Lung (tissue), 12 donors: ENCODE results near the gene GNAT1. TPM values are rescaled to one million over a fixed set of nuclear protein-coding genes. Genes with fewer than 3 reads are reported as not detected.

ENCODE experiments used
- ATAC-seq: fragments of 200-7000 bp; cut with Tn5 transposase; one replicate; pipeline ENCODE4 v1.9.1; 2020; ENCODE audit warnings: moderate number of reproducible peaks; ENCODE audit not compliant: insufficient read depth, low FRiP score
- DNase-seq, 3 donors: peaks; one replicate each; pipeline ENCODE4 v3.0.0-alpha.2; 2013 to 2017
- H3K27ac ChIP-seq, 2 donors: one replicate each; pipeline ENCODE4 v1.5.1; 2013; ENCODE audit warnings: mild to moderate bottlenecking in 2 of 2, moderate library complexity in 2 of 2, control low read depth in 1 of 2, inconsistent platforms in 1 of 2, low read depth in 1 of 2, low read length in 1 of 2
- H3K27me3 ChIP-seq, 3 donors: one replicate each; pipeline ENCODE4 v1.5.1; 2013; ENCODE audit warnings: low read length in 2 of 3; ENCODE audit not compliant: control insufficient read depth in 3 of 3, insufficient read depth in 3 of 3
- H3K36me3 ChIP-seq, 4 donors: one replicate each; pipeline ENCODE4 v1.5.1; 2013; ENCODE audit warnings: low read length in 4 of 4, mild to moderate bottlenecking in 1 of 4, moderate library complexity in 1 of 4; ENCODE audit not compliant: control insufficient read depth in 4 of 4, insufficient read depth in 4 of 4
- H3K4me1 ChIP-seq, 5 donors: one replicate each; pipeline ENCODE4 v1.5.1; 2013; ENCODE audit warnings: low read length in 5 of 5, mild to moderate bottlenecking in 2 of 5, moderate library complexity in 1 of 5; ENCODE audit not compliant: control insufficient read depth in 5 of 5, insufficient read depth in 5 of 5
- H3K4me3 ChIP-seq: one replicate; pipeline ENCODE4 v1.5.1; 2013; ENCODE audit warnings: mild to moderate bottlenecking, control low read depth, moderate library complexity
- H3K9ac ChIP-seq, 2 donors: one replicate each; pipeline ENCODE4 v1.5.1; 2013; ENCODE audit warnings: low read length in 2 of 2, control low read depth in 1 of 2; ENCODE audit not compliant: insufficient read depth in 1 of 2
- H3K9me3 ChIP-seq, 4 donors: one replicate each; pipeline ENCODE4 v1.5.1; 2013; ENCODE audit warnings: low read length in 3 of 4, mild to moderate bottlenecking in 1 of 4, moderate library complexity in 1 of 4; ENCODE audit not compliant: control insufficient read depth in 4 of 4, insufficient read depth in 3 of 4
- CTCF ChIP-seq: IDR thresholded peaks from 2 replicates; pipeline ENCODE4 v1.5.1; 2012; ENCODE audit warnings: mild to moderate bottlenecking; ENCODE audit errors: control extremely low read depth, extremely low read depth
- WGBS, 2 donors: extraction: QIAGEN DNeasy Blood & Tissue Kit; methylation state at CpG; one replicate each; pipeline ENCODE4 v1.1.7; 2013; 5-methylcytosine and 5-hydroxymethylcytosine counted together
- polyA plus RNA-seq, 2 donors: library from polyadenylated mRNA; stranded (reverse); fragments of 200-250 nt; gene quantifications; one replicate each; pipeline ENCODE4 v1.2.1, GENCODE V29; 2013
- total RNA-seq, 2 donors: library from RNA; depleted of rRNA in 1 of 2; stranded (reverse); fragments of >200 nt in 1 of 2; gene quantifications; one replicate each; pipeline ENCODE4 v1.2.1, GENCODE V29; 2014 to 2021
- donor health status: control.
- donor health status: control.
- donor health status: Bipolar disorder and iron deficiency.
- donor health status: healthy.
- donor health status: DM: yes; HTN: yes; CAD: no.

GNAT1 gene
- total and polyA plus RNA-seq, 4 donors, result 0.05 to 0.16 TPM; not detected in 2

GRCh38 chr3:50168791-50169190 is 22.6 kb upstream of the GNAT1 start:
- 81 to 91% methylated on average over 6 of the region's 6 CpGs for WGBS, 2 donors
- Histone ChIP-seq H3K36me3 (peaks cover 0 to 1% (median 0%) of the 10 kb centered on the region in 4 donors), H3K4me3 (no peak overlapping the region), H3K9me3 (no peaks in the 10 kb centered on the region), H3K27me3 (no peaks in the 10 kb centered on the region), H3K4me1 (peaks cover 7 to 68% (median 50%) of the 10 kb centered on the region in 5 donors), H3K27ac (peak overlapping the region; percentile 56 to 84), H3K9ac (peak overlapping the region in 1 of 2 donors; percentile 20)
- no peak for DNase-seq
- no peak for ATAC-seq
- TF ChIP-seq CTCF, result no peak

DNA sequence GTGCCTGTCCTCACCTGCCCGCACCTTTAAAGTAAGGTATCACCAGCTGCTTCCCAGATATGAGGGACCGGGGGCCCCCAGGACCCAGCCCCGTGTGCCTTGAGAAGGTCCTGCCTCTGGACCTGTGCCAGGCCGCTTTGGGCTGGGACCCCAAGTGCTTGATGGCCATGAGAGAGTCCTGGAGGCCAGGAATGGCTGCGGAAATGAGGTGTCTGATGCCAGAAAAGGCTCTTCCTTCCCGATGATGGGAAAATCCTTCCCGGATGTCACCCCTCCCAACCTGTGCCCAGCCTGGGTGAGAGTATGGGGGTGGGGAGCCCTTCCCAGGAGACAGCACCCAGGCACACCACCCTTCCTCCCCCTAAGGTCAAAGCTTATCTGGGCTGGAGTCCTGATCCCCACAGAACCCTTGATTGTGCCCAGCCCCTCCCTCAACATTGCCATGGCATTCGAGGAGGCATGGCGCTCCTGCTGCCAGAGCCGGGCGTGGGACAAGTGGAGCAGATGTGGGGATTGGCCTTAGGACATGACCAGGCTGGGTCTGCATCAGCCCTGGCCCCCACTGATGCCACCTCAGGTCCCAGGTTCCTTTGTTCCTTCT is 22.1 kb upstream of the GNAT1 start:
- Histone ChIP-seq H3K27ac (peak overlapping the region; percentile 56 to 84), H3K4me1 (peaks cover 7 to 62% (median 50%) of the 10 kb centered on the region in 5 donors)
- 69 to 86% methylated on average over 11 of the region's 11 CpGs for WGBS, 2 donors

DNA sequence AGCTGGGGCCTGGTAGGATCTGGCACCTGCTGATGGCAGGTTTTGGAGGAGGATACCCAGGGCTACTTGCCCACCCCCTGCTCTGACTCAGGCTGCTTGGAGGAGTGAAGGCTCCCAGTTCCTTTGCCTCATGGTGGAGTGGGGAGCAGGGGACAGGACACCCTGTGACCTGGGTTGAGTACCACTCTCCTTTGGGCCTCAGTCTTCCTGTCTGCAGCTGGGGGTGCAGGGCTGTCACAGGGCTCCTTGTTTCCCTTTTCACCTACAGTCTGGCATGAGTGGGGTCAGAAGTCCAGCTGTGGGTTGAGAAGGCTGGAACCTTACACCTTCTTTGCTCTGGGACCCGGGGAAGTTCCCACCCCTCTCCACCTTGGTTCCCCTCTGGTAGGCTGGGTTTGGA is 21.6 kb upstream of the GNAT1 start:
- Histone ChIP-seq H3K9ac (no peak overlapping the region), H3K4me3 (no peak overlapping the region), H3K27me3 (no peaks in the 10 kb centered on the region), H3K36me3 (peaks cover 0 to 4% (median under 1%) of the 10 kb centered on the region in 4 donors), H3K9me3 (no peaks in the 10 kb centered on the region), H3K27ac (peak overlapping the region; percentile 56 to 84), H3K4me1 (peaks cover 7 to 57% (median 45%) of the 10 kb centered on the region in 5 donors)
- DNase-seq (no peak), ATAC-seq (no peak)
- no peak for TF ChIP-seq CTCF
- 89 to 100% methylated on average over 1 of the region's 1 CpG for WGBS, 2 donors

More for the DNA sequence above, 22.1 kb upstream of the GNAT1 start:
- DNase-seq (no peak), ATAC-seq (no peak)
- Histone ChIP-seq H3K4me3 (no peak overlapping the region), H3K9me3 (no peaks in the 10 kb centered on the region), H3K27me3 (no peaks in the 10 kb centered on the region), H3K9ac (no peak overlapping the region), H3K36me3 (peaks cover 0 to 4% (median 0%) of the 10 kb centered on the region in 4 donors)
- no peak for TF ChIP-seq CTCF
